GM06990 (cell line): ENCODE measurements around the gene FBLN2.

Source experiments
- DNase-seq: peaks from one replicate; pipeline ENCODE4 v3.0.0-alpha.2; 2011; ENCODE audit not compliant: insufficient read length; ENCODE audit errors: extremely low read depth
- H3K27me3 ChIP-seq: replicated peaks from 2 replicates; pipeline ENCODE4 v1.6.0; 2011; ENCODE audit warnings: low read length; ENCODE audit not compliant: control insufficient read depth, insufficient read depth
- H3K36me3 ChIP-seq: 2 replicates; pipeline ENCODE4 v1.5.1; 2011; ENCODE audit warnings: low read length; ENCODE audit not compliant: control insufficient read depth, insufficient read depth
- H3K4me3 ChIP-seq: replicated peaks from 2 replicates; pipeline ENCODE4 v1.5.1; 2011; ENCODE audit warnings: low read depth, mild to moderate bottlenecking, control low read depth, low read length
- TF ChIP-seq, protein P1 (sequence below): IDR thresholded peaks from 2 replicates; pipeline ENCODE4 v1.5.1; 2011; ENCODE audit warnings: low read length, control low read depth, mild to moderate bottlenecking, inconsistent platforms; ENCODE audit not compliant: insufficient read depth, poor library complexity, severe bottlenecking

FBLN2 gene

DNA sequence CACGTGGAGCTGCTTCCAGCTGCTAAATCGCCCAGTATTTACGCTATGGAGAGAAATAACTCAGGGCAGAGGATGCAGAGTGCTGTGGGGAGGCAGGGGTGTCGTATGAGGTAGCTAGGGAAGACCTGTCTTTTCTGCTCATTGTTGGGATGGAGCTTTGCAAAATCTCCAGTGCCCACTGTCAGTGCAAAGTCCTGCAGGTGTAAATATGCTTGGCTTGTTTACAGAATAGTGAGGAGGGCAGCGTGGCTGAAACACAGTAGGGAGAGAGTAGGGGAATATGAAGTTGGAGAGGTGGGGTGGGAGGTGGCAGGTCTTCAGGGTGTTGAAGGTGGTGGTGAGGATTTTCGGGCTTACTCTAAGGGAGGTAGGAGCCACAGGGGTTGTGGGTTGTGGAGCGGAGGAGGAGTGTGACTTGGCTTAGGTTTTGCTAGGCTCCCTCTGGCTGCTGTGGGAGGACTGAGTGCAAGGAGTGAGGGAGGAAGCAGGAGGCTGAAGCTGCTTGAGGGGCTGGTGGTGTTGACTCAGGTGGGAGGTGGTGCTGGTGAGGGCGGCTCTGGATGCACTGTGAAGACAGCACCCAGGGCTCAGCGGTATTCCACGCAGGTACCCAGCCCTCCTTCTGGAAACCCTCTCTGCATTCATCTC is 125.7 kb downstream of the FBLN2 start:
- Histone ChIP-seq H3K27me3 (no peaks in the 10 kb centered on the region; the same call in 1 of the 2 replicates), H3K4me3 (no peak overlapping the region), H3K36me3 (no peaks in the 10 kb centered on the region)
- DNase-seq: no peak
- TF ChIP-seq, protein P1, sequence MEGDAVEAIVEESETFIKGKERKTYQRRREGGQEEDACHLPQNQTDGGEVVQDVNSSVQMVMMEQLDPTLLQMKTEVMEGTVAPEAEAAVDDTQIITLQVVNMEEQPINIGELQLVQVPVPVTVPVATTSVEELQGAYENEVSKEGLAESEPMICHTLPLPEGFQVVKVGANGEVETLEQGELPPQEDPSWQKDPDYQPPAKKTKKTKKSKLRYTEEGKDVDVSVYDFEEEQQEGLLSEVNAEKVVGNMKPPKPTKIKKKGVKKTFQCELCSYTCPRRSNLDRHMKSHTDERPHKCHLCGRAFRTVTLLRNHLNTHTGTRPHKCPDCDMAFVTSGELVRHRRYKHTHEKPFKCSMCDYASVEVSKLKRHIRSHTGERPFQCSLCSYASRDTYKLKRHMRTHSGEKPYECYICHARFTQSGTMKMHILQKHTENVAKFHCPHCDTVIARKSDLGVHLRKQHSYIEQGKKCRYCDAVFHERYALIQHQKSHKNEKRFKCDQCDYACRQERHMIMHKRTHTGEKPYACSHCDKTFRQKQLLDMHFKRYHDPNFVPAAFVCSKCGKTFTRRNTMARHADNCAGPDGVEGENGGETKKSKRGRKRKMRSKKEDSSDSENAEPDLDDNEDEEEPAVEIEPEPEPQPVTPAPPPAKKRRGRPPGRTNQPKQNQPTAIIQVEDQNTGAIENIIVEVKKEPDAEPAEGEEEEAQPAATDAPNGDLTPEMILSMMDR: no peak

DNA sequence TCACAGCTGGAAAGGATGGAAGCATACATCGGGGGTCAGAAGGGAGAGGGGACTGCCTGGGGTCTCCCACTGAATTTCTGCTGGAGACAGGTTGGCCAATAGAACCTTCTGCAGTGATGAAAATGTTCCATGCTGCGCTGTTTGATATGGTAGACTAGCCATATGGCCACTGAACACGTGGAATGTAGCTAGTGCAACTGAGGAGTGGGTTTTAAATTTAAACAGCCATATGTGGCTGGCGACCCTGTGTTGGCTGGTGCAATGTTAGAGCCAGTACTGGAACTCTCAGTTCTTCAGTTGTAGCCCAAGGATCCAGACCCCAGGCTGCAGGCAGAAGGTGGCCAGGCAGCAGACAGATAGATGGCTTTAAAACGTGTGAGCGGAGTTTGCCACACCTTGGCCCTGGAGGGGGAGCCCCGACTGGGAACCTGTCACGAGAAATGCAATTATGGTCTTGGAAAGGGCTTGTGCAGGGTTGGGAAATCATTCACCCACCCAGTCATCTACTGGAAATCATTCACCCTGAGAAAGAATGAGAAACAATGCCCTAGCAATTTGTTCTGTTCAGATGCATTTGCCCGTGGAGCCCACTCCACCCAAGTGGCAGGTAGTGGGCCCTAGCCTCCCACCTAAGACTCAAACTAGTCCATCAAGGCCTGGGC is 127.6 kb downstream of the FBLN2 start:
- TF ChIP-seq, protein P1: no peak
- Histone ChIP-seq H3K27me3 (no peaks in the 10 kb centered on the region), H3K36me3 (no peaks in the 10 kb centered on the region), H3K4me3 (no peak overlapping the region)
- DNase-seq: no peak

DNA sequence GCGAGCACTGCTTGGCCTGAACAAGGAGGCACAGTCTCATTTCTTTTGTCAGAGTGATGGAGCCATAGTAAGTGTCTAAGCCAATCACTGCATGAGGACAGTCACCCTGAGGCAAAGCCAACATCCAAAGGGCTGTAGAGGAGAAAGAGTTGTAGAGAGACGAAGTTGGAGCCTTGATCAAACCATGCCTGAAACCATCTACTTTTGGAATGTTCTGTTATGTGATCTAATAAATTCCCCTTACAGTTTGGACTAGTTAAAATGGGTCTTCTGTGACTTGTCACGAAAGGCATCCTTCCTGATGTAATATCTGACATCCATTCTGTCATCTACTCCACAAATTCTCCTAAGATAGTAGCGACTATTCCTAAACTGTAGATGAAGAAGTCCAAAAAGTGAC is 128.3 kb downstream of the FBLN2 start:
- DNase-seq: no peak
- TF ChIP-seq, protein P1: no peak
- no peaks in the 10 kb centered on the region for H3K36me3 ChIP-seq
- H3K27me3 ChIP-seq: no peaks in the 10 kb centered on the region
- no peak overlapping the region for H3K4me3 ChIP-seq

DNA sequence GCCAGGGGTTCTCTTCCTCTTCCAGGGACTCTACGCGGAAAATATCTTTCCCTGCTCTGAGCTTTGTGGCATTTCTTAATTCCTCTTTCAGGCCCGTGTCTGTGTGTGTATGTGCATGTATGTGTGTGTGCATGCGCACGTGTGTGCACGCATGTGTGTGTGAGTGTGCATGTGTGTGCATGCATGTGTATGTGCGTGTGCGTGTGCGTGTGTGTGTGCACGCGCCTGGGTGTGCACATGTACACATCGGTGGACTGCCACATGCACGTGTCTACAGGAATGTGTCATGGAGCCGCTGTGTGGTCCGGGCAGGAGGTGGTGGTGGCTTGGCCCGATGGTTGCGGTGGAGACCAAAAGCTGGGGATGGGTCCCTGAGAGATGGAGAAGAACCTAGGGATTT is 133.0 kb downstream of the FBLN2 start:
- Histone ChIP-seq H3K36me3 (no peaks in the 10 kb centered on the region), H3K4me3 (no peak overlapping the region)

DNA sequence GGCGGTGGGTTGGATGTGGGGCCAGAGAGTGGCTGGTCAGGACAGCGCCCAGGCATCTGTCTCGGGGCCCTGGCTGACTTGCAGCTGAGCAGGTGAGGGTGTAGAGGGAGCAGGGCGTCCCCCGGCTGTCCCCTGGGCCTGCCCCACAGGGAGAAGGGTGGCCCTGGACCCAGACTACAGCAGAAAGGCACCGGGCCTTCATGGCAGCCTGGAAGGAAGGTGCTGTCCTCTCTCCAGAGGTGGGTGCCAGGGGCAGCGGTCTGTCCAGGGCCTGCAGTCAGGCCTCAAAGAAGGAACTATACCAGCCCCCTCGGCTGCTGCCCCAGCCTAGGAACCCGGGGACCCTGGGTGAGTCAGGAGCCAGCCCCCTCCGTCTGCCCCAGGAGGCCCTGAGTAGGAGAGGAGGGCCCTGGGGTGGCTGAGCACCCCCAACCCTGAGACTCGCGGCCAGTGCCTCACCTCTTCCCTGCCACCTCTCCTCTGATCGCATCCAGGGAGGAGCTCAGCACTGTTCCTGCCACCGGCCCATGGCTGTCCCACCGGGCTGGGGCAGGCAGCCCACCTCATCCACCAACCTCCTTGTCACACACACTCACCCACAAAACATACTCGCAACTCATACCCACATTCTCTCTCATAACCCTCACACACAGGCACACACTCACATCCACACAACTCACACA is 133.5 kb downstream of the FBLN2 start:
- Histone ChIP-seq H3K4me3 (no peak overlapping the region), H3K36me3 (no peaks in the 10 kb centered on the region), H3K27me3 (peaks cover 1% of the 10 kb centered on the region)
- DNase-seq: no peak
- TF ChIP-seq, protein P1: no peak

More for the DNA sequence above, 133.0 kb downstream of the FBLN2 start:
- DNase-seq: no peak
- TF ChIP-seq, protein P1: no peak
- peaks cover 1% of the 10 kb centered on the region for H3K27me3 ChIP-seq
